GM18873 (cell line): Measurements from ENCODE around the gene TH.

ENCODE experiments used
- ATAC-seq: cut with Tn5 transposase; IDR thresholded peaks from one replicate; pipeline ENCODE4 v1.9.1; 2021; ENCODE audit warnings: mild to moderate bottlenecking, moderate library complexity, moderate number of reproducible peaks; ENCODE audit not compliant: unreplicated experiment, low FRiP score

Gene TH

DNA sequence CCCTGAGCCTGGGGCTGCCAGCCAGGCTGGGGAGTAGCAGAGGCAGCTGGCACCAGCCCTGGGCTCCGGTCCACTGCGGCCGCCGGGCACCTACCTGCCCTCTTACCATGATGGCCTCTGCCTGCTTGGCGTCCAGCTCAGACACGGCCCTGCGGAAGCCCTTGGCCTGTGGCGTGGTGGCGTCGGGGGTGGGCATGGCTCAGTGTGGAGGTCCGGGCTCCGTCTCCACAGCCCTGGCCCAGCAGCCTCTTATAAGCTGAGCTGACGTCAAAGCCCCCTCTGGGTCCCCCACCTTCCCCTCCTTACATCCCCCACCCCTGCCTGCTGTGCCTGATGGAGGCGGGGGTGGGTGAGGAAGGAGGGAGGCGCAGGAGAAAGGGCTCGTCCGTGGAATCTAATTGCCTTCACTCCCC, at the start of gene TH:
Gene TH, minus strand, starts transcription at position 225 of the 413 bp plus-strand sequence. Its CDS starts 29 bp downstream, at position 196.
- no peak for ATAC-seq

GRCh38 chr11:2221024-2221423, 49.4 kb upstream of the TH start:
- no peak for ATAC-seq

GRCh38 chr11:2220173-2220771, 48.7 kb upstream of the TH start:
- ATAC-seq: no peak

DNA sequence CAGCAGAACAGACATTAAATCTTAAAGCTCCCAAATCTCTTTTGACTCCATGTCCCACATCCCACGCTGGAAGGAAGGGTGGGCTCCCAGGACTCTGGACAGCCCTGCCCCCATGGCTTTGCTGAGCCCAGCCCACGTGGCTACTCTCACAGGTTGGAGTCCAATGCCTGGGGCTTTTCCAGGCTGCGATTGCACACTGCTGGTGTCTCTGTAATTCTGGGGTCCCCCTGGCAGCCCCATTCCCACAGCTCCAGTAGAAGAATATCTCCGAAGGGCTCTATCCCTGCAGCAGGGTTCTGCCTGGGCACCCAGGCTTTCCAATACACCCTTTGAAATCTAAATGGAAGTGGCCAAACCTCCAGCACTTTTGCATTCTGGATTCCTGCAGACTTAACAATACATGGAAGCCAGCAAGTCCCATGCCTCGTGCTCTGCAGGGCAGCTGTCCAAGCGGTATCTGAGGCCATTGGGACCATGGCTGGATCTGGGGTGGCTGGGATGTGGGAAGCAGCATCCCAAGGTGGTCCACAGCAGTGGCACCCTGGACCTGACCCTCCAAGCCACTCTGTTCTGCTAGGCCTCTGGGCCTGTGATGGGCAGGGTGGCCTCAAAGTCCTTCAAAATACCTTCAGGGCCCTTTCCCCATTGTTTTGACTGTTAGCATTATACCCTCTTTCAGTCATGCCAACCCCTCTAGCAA, 47.9 kb upstream of the TH start:
- no peak for ATAC-seq

DNA sequence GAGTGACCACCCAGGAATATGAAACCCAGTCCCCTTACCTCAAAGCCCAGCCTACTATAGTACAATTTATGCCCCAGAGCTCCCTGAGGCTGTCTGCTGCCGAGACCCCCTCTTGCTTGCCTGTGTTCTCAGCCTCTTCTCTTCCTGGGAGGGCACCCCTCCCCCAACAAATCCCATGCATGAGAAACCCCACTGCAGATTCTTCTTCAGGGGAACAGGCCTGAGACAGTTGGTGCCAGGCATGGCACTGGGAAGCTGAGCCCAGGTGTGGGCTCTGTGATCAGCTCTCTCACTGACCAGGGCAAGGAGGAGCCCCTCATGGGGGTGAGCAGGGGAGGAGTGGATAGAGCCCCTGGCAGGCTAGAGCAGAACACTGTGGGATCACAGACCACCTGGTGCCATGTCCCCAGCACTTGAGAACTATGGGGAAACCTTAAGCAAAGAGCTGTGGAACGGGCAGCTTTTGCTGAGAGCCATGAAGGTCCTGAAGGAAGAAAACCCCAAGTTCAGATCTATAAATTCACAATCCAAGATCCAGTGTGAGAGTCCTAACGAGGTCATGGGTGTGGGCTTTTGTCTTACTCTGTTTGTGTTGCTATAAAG, 46.5 kb upstream of the TH start:
- ATAC-seq: no peak

DNA sequence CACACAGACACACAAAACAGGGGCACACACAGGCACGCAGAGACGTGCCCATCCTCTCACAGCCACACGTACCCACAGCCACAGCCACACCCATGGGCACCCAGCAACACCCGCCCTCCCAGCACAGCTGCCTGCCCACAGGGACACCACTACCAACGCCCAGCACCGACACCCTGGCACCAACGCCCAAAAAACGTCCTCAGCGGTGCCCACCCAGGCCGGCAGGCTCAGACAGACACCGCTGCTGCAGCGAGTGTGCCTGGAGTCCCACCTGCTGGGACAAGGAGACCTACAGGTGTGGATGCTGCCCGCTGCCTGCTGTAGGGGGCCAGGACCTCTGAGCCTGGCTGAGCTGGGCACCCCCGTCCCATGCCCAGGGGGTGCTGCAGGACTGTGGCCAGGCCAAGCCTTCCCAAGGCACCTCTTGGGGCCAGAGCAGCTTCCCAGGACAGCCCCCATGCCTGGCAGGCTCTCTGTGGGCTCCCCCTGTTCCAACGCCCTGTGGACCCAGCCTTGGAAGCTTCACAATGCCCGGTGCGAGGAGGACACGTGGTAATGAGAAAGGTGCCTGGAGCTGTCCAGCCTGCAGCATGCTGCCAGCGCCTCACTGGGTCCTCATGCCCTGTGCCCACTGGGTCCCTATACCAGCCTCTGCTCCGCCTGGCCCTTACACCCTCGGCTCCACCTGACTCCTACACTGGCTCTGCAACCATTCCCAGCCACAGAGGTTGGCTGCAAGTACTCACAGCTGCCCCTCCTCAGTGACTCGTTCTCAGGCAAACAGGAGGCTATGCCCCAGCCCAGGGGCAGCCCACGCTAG, 45.8 kb upstream of the TH start:
- ATAC-seq: no peak

DNA sequence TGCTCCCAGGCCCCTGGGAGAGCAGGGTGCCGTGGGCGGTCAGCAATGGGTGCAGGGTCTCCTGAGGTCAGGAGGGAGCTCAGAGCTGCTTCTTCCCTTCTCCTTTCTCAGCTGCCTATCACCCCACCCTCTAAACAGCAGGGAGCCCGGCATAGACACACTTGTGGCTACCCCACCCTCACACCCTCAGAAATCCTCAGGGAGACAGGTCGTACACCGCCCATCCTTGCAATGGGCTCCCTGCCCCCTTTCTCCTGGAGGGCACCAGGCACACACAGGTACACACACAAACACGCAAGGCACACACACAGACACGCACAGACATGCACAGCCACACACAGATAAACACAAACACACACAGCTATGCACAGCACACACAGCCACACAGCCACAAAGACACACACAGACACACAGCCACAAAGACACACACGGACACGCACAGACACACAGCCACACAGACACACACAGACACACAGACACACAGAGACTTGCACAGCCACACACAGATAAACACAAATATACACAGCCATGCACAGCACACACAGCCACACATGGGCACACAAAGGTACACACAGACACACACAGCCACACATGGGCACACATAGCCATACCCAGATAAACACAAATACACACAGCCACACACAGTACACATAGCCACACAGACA, 44.9 kb upstream of the TH start:
- no peak for ATAC-seq

- ATAC-seq: no peak
These were observed 44.2 kb upstream of the TH start for GRCh38 chr11:2215561-2216399.

DNA sequence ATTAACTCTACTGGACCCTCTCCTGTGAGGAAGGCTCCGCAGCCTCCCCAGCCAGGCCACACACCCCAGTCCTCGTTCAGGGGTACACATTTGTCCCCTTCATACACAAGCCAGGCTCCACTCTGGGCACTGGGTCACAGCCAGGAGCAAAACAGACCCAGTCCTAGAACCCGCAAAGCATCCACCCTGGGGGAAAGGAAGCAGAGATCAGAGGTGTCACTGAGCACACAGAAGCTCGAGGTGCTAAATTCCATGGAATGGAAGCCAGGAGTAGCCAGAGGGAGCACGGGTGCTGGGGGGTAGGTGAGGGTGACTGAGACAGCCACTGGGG, 43.6 kb upstream of the TH start:
- no peak for ATAC-seq

DNA sequence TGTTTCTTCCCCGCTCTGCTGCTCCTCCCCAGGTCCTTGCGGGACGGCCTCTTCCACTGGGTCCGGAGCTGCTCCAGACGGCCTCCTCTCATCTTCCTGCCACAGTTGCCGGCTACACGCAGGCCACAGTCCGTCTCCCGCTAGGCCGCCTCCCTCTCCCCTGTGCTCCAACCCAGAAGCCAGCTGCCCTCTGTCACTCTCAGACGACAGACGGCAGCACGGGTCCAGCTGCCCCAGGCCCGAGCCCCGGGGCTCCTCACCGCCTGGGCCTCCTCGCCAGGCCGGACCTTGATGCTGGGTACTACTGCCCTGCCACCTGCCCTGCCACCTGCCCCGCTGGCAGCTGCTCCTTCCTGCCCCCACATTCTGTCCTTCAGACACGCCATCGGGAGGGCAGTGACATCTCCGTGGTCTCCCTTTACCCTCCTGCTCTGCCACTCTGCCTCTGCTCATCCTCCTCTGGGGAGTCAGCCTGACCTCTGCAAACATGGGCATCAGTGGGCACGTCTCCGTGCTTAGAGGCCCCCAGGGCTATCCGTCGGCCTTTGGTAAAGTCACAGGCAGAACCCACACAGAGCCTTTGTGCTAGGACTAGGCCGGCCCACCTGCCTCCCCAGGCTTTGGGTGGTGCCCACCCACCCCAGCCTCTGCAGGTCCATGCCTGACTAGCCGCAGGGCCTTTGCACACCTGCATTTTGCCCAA, 43.1 kb upstream of the TH start:
- ATAC-seq: no peak

- no peak for ATAC-seq
These were observed 42.4 kb upstream of the TH start for GRCh38 chr11:2213890-2214526.

DNA sequence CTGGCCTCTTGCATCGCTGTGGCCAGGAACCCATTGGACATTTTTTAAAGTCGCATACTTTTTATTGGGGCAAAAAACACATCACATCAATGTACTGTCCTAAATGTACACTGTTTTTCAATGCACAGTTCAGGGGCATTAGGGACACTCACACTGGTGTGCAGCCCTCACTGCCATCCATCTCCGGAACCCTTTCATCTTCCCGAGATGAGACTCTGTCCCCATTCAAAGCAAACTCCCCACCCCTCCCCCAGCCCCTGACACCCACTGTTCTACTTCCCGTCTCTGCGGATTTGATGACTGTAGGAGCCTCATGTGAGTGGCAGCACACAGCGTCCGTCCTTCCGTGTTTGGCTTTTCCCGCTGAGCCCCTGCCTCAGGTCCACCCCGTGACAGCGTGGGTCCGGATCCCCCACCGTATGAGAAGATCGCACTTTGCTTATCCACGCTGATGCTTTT, 41.8 kb upstream of the TH start:
- no peak for ATAC-seq

- ATAC-seq: no peak
These were observed 41.0 kb upstream of the TH start for GRCh38 chr11:2212411-2213251.

GRCh38 chr11:2211113-2211971, 39.7 kb upstream of the TH start:
- no peak for ATAC-seq

GRCh38 chr11:2210366-2211112, 38.9 kb upstream of the TH start:
- ATAC-seq: no peak

- ATAC-seq: no peak
These were observed 38.3 kb upstream of the TH start for GRCh38 chr11:2209900-2210321.
